Stomach (tissue), 9 donors: Measurements from ENCODE around the gene ARRB2. TPM values are rescaled to one million over a fixed set of nuclear protein-coding genes. Genes with fewer than 3 reads are reported as not detected.

Experiments used
- DNase-seq, 2 donors: peaks; one replicate each; pipeline versions ENCODE4 v3.0.0 to v3.0.0-alpha.2; 2013 to 2019
- H3K27ac ChIP-seq, 5 donors: fragments of 200-600 bp in 4 of 5; sonication (generic) in 4 of 5; one replicate each; pipeline ENCODE4 v1.5.1; 2013 to 2019; ENCODE audit warnings: mild to moderate bottlenecking in 1 of 5, moderate library complexity in 1 of 5
- H3K27me3 ChIP-seq, 3 donors: fragments of 200-600 bp; sonication (generic); one replicate each; pipeline ENCODE4 v1.5.1; 2017 to 2019; ENCODE audit warnings: mixed run types in 1 of 3
- H3K36me3 ChIP-seq, 4 donors: fragments of 200-600 bp; sonication (generic); 1 replicate in 3 of 4; 2 replicates in 1 of 4; pipeline ENCODE4 v1.5.1; 2016 to 2019
- H3K4me1 ChIP-seq, 4 donors: fragments of 200-600 bp; sonication (generic); one replicate each; pipeline ENCODE4 v1.5.1; 2016 to 2019
- H3K4me3 ChIP-seq, 4 donors: fragments of 200-600 bp; sonication (generic) in 3 of 4; one replicate each; pipeline ENCODE4 v1.5.1; 2016 to 2019; ENCODE audit warnings: mild to moderate bottlenecking in 1 of 4
- H3K9me3 ChIP-seq, 4 donors: fragments of 200-600 bp; sonication (generic); one replicate each; pipeline ENCODE4 v1.5.1; 2016 to 2019
- CTCF ChIP-seq, 7 experiments: fragments of 450-650 bp in 4 of 7; fragments of 200-600 bp in 3 of 7; sonication (generic) in 3 of 7; IDR thresholded peaks; one replicate each; pipeline ENCODE4 v1.5.1; 2016 to 2019; ENCODE audit warnings: antibody characterized with exemption in 7 of 7, control low read depth in 2 of 7, mild to moderate bottlenecking in 1 of 7
- EP300 ChIP-seq: sonication (generic); formaldehyde crosslinking; IDR thresholded peaks from one replicate; pipeline ENCODE4 v1.6.1; 2017; ENCODE audit warnings: antibody characterized with exemption
- POLR2A ChIP-seq, 4 donors: fragments of 450-650 bp; IDR thresholded peaks; one replicate each; pipeline ENCODE4 v1.6.1; 2016; ENCODE audit warnings: antibody characterized with exemption in 4 of 4, control low read depth in 2 of 4, mild to moderate bottlenecking in 1 of 4, moderate library complexity in 1 of 4
- POLR2AphosphoS5 ChIP-seq, 3 donors: sonication (generic); formaldehyde crosslinking; IDR thresholded peaks; one replicate each; pipeline ENCODE4 v1.6.1; 2016; ENCODE audit warnings: antibody characterized with exemption in 3 of 3
- WGBS, 5 donors: extraction: QIAGEN DNeasy Blood & Tissue Kit in 3 of 5; methylation state at CpG; one replicate each; pipeline versions ENCODE4 v1.1.5 to v1.1.7; 2013 to 2018; 5-methylcytosine and 5-hydroxymethylcytosine counted together
- intact Hi-C: fragments of 100-400 bp; cut with DNase I; formaldehyde crosslinking; loops from one replicate; pipeline ENCODE4 v1.15.1; 2023; ENCODE audit warnings: low total_unique reads
- polyA plus RNA-seq, 3 donors: library from polyadenylated mRNA; stranded (reverse); fragments of 200-250 nt; gene quantifications; one replicate each; pipeline ENCODE4 v1.2.3, GENCODE V29; 2013
- total RNA-seq, 5 donors: library from RNA; depleted of rRNA; stranded (reverse); fragments of >200 nt; gene quantifications; one replicate each; pipeline versions ENCODE4 v1.1.0 to v1.2.3, GENCODE V29; 2014 to 2016
- donor health status: healthy with polysubstance abuse.
- donor health status: Bipolar disorder and iron deficiency.
- donor health status: healthy.

Gene ARRB2
- total and polyA plus RNA-seq, 8 donors = 18.7 to 157 (median 37.0) TPM

GRCh38 chr17:4764595-4764994 lies 54.2 kb downstream of the ARRB2 start:
- intact Hi-C loops = no loop called here
- 58 to 75% (median 71%) methylated on average over 3 of the region's 3 CpGs for WGBS, 5 donors
- peak overlapping the region in 3 of 5 donors; percentile 25 to 46 (median 33) for H3K27ac ChIP-seq
- H3K4me3 ChIP-seq = no peak overlapping the region
- peaks cover 0 to 10% (median 0%) of the 10 kb centered on the region in 3 donors for H3K27me3 ChIP-seq
- DNase-seq = no peak
- H3K4me1 ChIP-seq = no peaks in the 10 kb centered on the region
- TF ChIP-seq EP300 (no peak), POLR2AphosphoS5 (IDR thresholded peaks at IDR 0.05) (no peak), POLR2A (IDR thresholded peaks at IDR 0.05) (no peak), CTCF (IDR thresholded peaks at IDR 0.05) (no peak)
- H3K9me3 ChIP-seq = no peaks in the 10 kb centered on the region
- H3K36me3 ChIP-seq = no peaks in the 10 kb centered on the region

GRCh38 chr17:4766201-4766600 lies 55.8 kb downstream of the ARRB2 start:
- TF ChIP-seq CTCF (IDR thresholded peaks at IDR 0.05) = no peak
- TF ChIP-seq POLR2A (IDR thresholded peaks at IDR 0.05) = no peak
- no peak for TF ChIP-seq POLR2AphosphoS5 (IDR thresholded peaks at IDR 0.05)
- TF ChIP-seq EP300 = no peak
- H3K9me3 ChIP-seq = no peaks in the 10 kb centered on the region
- intact Hi-C loops = no loop called here

GRCh38 chr17:4766723-4767122 lies 56.3 kb downstream of the ARRB2 start:
- no peak for DNase-seq
- Histone ChIP-seq H3K27me3 (peaks cover 0 to 5% (median 0%) of the 10 kb centered on the region in 3 donors), H3K27ac (peak overlapping the region in 2 of 5 donors; percentile 50 to 65), H3K4me1 (peaks cover 0 to 9% (median 4%) of the 10 kb centered on the region in 4 donors), H3K9me3 (no peaks in the 10 kb centered on the region), H3K4me3 (no peak overlapping the region), H3K36me3 (no peaks in the 10 kb centered on the region)
- WGBS, 5 donors = 83 to 88% (median 86%) methylated on average over 9 of the region's 9 CpGs
- intact Hi-C loops = no loop called here
- no peak for TF ChIP-seq POLR2AphosphoS5 (IDR thresholded peaks at IDR 0.05)
- TF ChIP-seq CTCF (IDR thresholded peaks at IDR 0.05) = no peak
- no peak for TF ChIP-seq EP300

More at GRCh38 chr17:4766201-4766600, 55.8 kb downstream of the ARRB2 start:
- 77 to 89% (median 85%) methylated on average over 3 of the region's 3 CpGs for WGBS, 5 donors
- no peaks in the 10 kb centered on the region for H3K27me3 ChIP-seq
- no peak for DNase-seq
- peaks cover 0 to 3% (median 1%) of the 10 kb centered on the region in 4 donors for H3K4me1 ChIP-seq
- peak overlapping the region in 2 of 5 donors; percentile 53 to 65 for H3K27ac ChIP-seq
- H3K4me3 ChIP-seq = no peak overlapping the region
- no peaks in the 10 kb centered on the region for H3K36me3 ChIP-seq

- Histone ChIP-seq H3K27me3 (peaks cover 0 to 18% (median 0%) of the 10 kb centered on the region in 3 donors), H3K4me3 (no peak overlapping the region), H3K9me3 (no peaks in the 10 kb centered on the region), H3K36me3 (no peaks in the 10 kb centered on the region), H3K27ac (no peak overlapping the region), H3K4me1 (peaks cover 0 to 18% (median 11%) of the 10 kb centered on the region in 4 donors)
- intact Hi-C loops = no loop called here
- 78 to 87% (median 83%) methylated on average over 6 of the region's 6 CpGs for WGBS, 5 donors
- TF ChIP-seq POLR2AphosphoS5 (IDR thresholded peaks at IDR 0.05) = no peak
- TF ChIP-seq CTCF (IDR thresholded peaks at IDR 0.05) = no peak
- DNase-seq = no peak
Observed at GRCh38 chr17:4768298-4768697, 57.9 kb downstream of the ARRB2 start.
